Endodermal cell (in vitro differentiated cells): ENCODE measurements around the gene LSM7. TPM values are rescaled to one million over a fixed set of nuclear protein-coding genes. Genes with fewer than 3 reads are reported as not detected.

Experiments
- DNase-seq: peaks from one replicate; pipeline ENCODE4 v3.0.0-alpha.2; 2017
- H3K27ac ChIP-seq: 2 replicates; pipeline ENCODE4 v1.5.1; 2013; ENCODE audit warnings: mild to moderate bottlenecking, low read depth, low read length, moderate library complexity
- H3K27me3 ChIP-seq: 2 replicates; pipeline ENCODE4 v1.6.1; 2013; ENCODE audit warnings: mild to moderate bottlenecking, low read length, moderate library complexity; ENCODE audit not compliant: insufficient read depth, control insufficient read depth, poor library complexity, severe bottlenecking
- H3K36me3 ChIP-seq: 2 replicates; pipeline ENCODE4 v1.7.0; 2013; ENCODE audit warnings: mild to moderate bottlenecking, low read length, moderate library complexity; ENCODE audit not compliant: control insufficient read depth, insufficient read depth
- H3K4me1 ChIP-seq: one replicate; pipeline ENCODE4 v1.7.0; 2013; ENCODE audit warnings: low read length; ENCODE audit not compliant: control insufficient read depth, insufficient read depth
- H3K4me3 ChIP-seq: 2 replicates; pipeline ENCODE4 v1.5.1; 2013; ENCODE audit warnings: mild to moderate bottlenecking, low read length, moderate library complexity
- H3K9ac ChIP-seq: 2 replicates; pipeline ENCODE4 v1.6.1; 2013; ENCODE audit warnings: mild to moderate bottlenecking, low read length, moderate library complexity; ENCODE audit not compliant: poor library complexity, severe bottlenecking; ENCODE audit errors: extremely low read depth
- H3K9me3 ChIP-seq: 2 replicates; pipeline ENCODE4 v1.6.1; 2013; ENCODE audit warnings: mild to moderate bottlenecking, low read length, moderate library complexity; ENCODE audit not compliant: control insufficient read depth
- H3K27ac Mint-ChIP-seq: 2 replicates; pipeline ENCODE4 v1.8.0; 2020; ENCODE audit warnings: mixed read lengths
- H3K27me3 Mint-ChIP-seq: 2 replicates; pipeline ENCODE4 v1.8.0; 2021; ENCODE audit warnings: mild to moderate bottlenecking, mixed read lengths; ENCODE audit not compliant: insufficient read depth
- H3K36me3 Mint-ChIP-seq: 2 replicates; pipeline ENCODE4 v1.8.0; 2020; ENCODE audit warnings: low read depth, mixed read lengths
- H3K4me1 Mint-ChIP-seq: 2 replicates; pipeline ENCODE4 v1.8.0; 2020; ENCODE audit warnings: mixed read lengths
- H3K4me3 Mint-ChIP-seq: 2 replicates; pipeline ENCODE4 v1.8.0; 2020; ENCODE audit warnings: mild to moderate bottlenecking, moderate library complexity, mixed read lengths
- H3K9me3 Mint-ChIP-seq: 2 replicates; pipeline ENCODE4 v1.8.0; 2020; ENCODE audit warnings: mild to moderate bottlenecking, mixed read lengths
- CTCF ChIP-seq: fragments of 200-600 bp; sonication (generic); conservative IDR thresholded peaks from 2 replicates; pipeline ENCODE4 v1.5.0; 2021; ENCODE audit warnings: antibody characterized with exemption, mild to moderate bottlenecking
- WGBS, 2 experiments: methylation state at CpG; one replicate each; pipeline versions ENCODE4 v1.1.5 to v1.1.7; 2013; ENCODE audit warnings: missing lambda C conversion rate in 2 of 2, mixed read lengths in 1 of 2; ENCODE audit not compliant: insufficient coverage in 1 of 2, insufficient read length in 1 of 2; 5-methylcytosine and 5-hydroxymethylcytosine counted together
- total RNA-seq, 2 donors: library from RNA; stranded (reverse); fragmentation: NEBNext Ultra II Directional in 1 of 2; extraction: Animal tissue kit (Norgen Biotek cat#: 25700) in 1 of 2; gene quantifications; 2 replicates in 1 of 2; 3 replicates in 1 of 2; pipeline ENCODE4 v1.2.1, GENCODE V29; 2021

Gene LSM7
- total RNA-seq, 2 donors from 2014 or later = 141 to 149 TPM

DNA sequence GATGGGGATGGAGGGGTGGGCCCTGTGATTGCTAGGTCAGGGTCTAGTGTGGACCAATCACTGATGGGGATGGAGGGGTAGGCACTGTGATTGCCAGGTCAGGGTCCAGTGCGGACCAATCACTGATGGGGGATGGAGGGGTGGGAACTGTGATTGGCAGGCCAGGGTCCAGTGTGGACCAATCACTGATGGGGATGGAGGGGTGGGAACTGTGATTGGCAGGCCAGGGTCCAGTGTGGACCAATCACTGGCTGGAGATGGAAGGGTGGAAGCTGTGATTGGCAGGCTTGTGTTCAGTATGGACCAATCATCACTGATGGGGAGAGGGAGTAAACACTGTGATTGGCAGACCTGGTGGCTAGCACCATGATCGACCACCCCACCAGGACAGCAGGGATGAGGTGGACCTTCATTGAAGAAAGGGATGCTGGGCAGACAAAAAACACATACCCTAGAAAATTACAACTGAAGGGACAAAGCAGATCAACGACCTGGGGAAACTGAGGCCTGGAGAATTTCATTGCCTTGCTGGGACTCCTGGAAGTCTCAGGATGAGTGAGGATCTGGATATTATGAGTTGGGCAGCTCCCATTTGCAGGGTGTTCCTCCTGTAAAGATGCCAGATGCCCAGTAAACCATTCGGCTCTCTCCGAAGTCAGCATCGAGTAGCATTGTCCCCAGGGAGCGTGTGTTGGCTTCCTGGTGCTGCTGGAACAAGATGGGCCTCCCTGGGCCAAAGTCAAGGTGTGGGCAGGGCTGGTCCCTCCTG is 47.2 kb upstream of the LSM7 start:
- H3K9me3 ChIP-seq = peaks cover 5% of the 10 kb centered on the region
- H3K27ac ChIP-seq = no peak overlapping the region
- Mint-ChIP-seq H3K36me3 (no peaks in the 10 kb centered on the region), H3K27me3 (peaks cover 8% of the 10 kb centered on the region), H3K4me1 (no peaks in the 10 kb centered on the region), H3K27ac (no peak overlapping the region), H3K9me3 (peaks cover 21% of the 10 kb centered on the region), H3K4me3 (no peak overlapping the region)
- H3K4me1 ChIP-seq = no peaks in the 10 kb centered on the region
- DNase-seq = no peak
- no peak for TF ChIP-seq CTCF
- no peaks in the 10 kb centered on the region for H3K27me3 ChIP-seq
- H3K4me3 ChIP-seq = no peak overlapping the region
- WGBS, 2 experiments = 87 to 98% methylated on average over 5 to 7 of the region's 7 CpGs
- no peak overlapping the region for H3K9ac ChIP-seq
- no peaks in the 10 kb centered on the region for H3K36me3 ChIP-seq

GRCh38 chr19:2374808-2375207 is 46.4 kb upstream of the LSM7 start:
- peaks cover 5% of the 10 kb centered on the region for H3K9me3 ChIP-seq
- peaks cover 22% of the 10 kb centered on the region for H3K9me3 Mint-ChIP-seq
- no peaks in the 10 kb centered on the region for H3K27me3 ChIP-seq
- no peaks in the 10 kb centered on the region for H3K4me1 ChIP-seq
- 88 to 89% methylated on average over 8 to 13 of the region's 13 CpGs for WGBS, 2 experiments
- H3K4me1 Mint-ChIP-seq = no peaks in the 10 kb centered on the region
- H3K27ac ChIP-seq = no peak overlapping the region
- no peaks in the 10 kb centered on the region for H3K36me3 Mint-ChIP-seq
- H3K4me3 ChIP-seq = no peak overlapping the region
- H3K27me3 Mint-ChIP-seq = peaks cover 8% of the 10 kb centered on the region
- no peaks in the 10 kb centered on the region for H3K36me3 ChIP-seq
- H3K27ac Mint-ChIP-seq = no peak overlapping the region
- no peak overlapping the region for H3K4me3 Mint-ChIP-seq
- no peak for DNase-seq
- H3K9ac ChIP-seq = no peak overlapping the region
- TF ChIP-seq CTCF = no peak

DNA sequence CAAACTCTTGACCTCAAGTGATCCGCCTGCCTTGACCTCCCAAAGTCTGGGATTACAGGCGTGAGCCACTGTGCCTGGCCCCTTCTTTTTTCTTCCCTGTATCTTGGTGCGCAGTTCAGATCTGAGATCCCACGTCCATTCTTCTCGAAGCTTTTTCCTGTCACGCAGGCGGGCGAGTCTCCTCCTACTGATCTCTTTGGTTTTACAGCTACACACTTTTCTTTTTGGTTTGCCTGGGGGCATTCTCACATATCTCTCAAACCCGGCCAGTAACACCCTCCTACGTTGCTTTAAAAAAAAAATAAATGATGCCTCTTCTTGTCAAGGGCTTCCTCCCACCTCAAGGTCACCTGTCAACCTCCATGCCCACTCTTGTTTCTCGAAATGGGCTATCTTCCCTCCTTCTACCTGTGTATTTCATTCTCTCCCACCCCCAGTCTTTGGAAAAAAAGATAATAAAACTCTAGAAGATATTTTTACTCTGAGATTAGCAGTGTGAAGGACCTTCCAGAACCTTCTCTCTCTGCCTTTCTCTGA is 43.8 kb upstream of the LSM7 start:
- Histone ChIP-seq H3K27ac (no peak overlapping the region), H3K4me1 (no peaks in the 10 kb centered on the region), H3K9me3 (no peaks in the 10 kb centered on the region), H3K4me3 (no peak overlapping the region), H3K9ac (no peak overlapping the region), H3K27me3 (no peaks in the 10 kb centered on the region), H3K36me3 (no peaks in the 10 kb centered on the region)
- 86 to 89% methylated on average over 10 to 11 of the region's 11 CpGs for WGBS, 2 experiments
- no peak overlapping the region for H3K4me3 Mint-ChIP-seq
- no peak for TF ChIP-seq CTCF
- no peaks in the 10 kb centered on the region for H3K36me3 Mint-ChIP-seq
- H3K4me1 Mint-ChIP-seq = no peaks in the 10 kb centered on the region
- no peak for DNase-seq
- peaks cover 5% of the 10 kb centered on the region for H3K27me3 Mint-ChIP-seq
- peaks cover 12% of the 10 kb centered on the region for H3K9me3 Mint-ChIP-seq
- H3K27ac Mint-ChIP-seq = no peak overlapping the region
